Fibroblast of skin of scalp (primary cell): ENCODE measurements around the gene CRTC1.
"Not testable (repeated sequence)": the region's sequence is repeated elsewhere in the genome, so short reads cannot be mapped to it uniquely, and the experiment has no call there.

Experiments used
- DNase-seq: peaks from one replicate; pipeline ENCODE4 v3.0.0-alpha.2; 2013

CRTC1 gene

GRCh38 chr19:18804643-18805042, 121.2 kb downstream of the CRTC1 start:
- no peak for DNase-seq

GRCh38 chr19:18807861-18808331, 124.4 kb downstream of the CRTC1 start:
- peak; percentile 11 for DNase-seq

- peak; percentile 40 for DNase-seq
Measured at GRCh38 chr19:18809149-18809868, 125.8 kb downstream of the CRTC1 start.

- DNase-seq, result not testable (repeated sequence)
Measured at GRCh38 chr19:18811638-18812037, 128.2 kb downstream of the CRTC1 start.

GRCh38 chr19:18814063-18814462, 130.6 kb downstream of the CRTC1 start:
- peak; percentile 69 for DNase-seq

GRCh38 chr19:18815673-18816072, 132.2 kb downstream of the CRTC1 start:
- DNase-seq, result no peak

GRCh38 chr19:18816645-18817044, 133.2 kb downstream of the CRTC1 start:
- not testable (repeated sequence) for DNase-seq

- DNase-seq, result no peak
Measured at GRCh38 chr19:18817574-18817973, 134.1 kb downstream of the CRTC1 start.

GRCh38 chr19:18828786-18829185, 145.3 kb downstream of the CRTC1 start:
- DNase-seq, result no peak

GRCh38 chr19:18830488-18830887, 147.0 kb downstream of the CRTC1 start:
- no peak for DNase-seq

- peak; percentile 93 for DNase-seq
Measured at GRCh38 chr19:18831524-18832305, 148.2 kb downstream of the CRTC1 start, which contains the start of gene UPF1. TSS of gene UPF1 (plus strand) at chr19:18831959. CDS start at chr19:18832210, 251 bp downstream.
